Thyroid gland (tissue), 4 donors: ENCODE data around the gene TAF1B.

Experiments used
- POLR2A ChIP-seq, 2 donors: fragments of 450-650 bp; IDR thresholded peaks; one replicate each; pipeline ENCODE4 v1.6.1; 2017; ENCODE audit warnings: antibody characterized with exemption in 2 of 2, mild to moderate bottlenecking in 2 of 2, moderate library complexity in 1 of 2
- TF ChIP-seq, protein P1 (sequence below), 6 experiments: fragments of 200-600 bp in 3 of 6; fragments of 450-650 bp in 3 of 6; sonication (generic) in 3 of 6; IDR thresholded peaks; one replicate each; pipeline ENCODE4 v1.5.1; 2016 to 2019; ENCODE audit warnings: antibody characterized with exemption in 6 of 6, mild to moderate bottlenecking in 2 of 6, inconsistent platforms in 1 of 6, moderate library complexity in 1 of 6

GRCh38 chr2:9815076-9815475, 28.2 kb upstream of the TAF1B start:
- TF ChIP-seq, protein P1, sequence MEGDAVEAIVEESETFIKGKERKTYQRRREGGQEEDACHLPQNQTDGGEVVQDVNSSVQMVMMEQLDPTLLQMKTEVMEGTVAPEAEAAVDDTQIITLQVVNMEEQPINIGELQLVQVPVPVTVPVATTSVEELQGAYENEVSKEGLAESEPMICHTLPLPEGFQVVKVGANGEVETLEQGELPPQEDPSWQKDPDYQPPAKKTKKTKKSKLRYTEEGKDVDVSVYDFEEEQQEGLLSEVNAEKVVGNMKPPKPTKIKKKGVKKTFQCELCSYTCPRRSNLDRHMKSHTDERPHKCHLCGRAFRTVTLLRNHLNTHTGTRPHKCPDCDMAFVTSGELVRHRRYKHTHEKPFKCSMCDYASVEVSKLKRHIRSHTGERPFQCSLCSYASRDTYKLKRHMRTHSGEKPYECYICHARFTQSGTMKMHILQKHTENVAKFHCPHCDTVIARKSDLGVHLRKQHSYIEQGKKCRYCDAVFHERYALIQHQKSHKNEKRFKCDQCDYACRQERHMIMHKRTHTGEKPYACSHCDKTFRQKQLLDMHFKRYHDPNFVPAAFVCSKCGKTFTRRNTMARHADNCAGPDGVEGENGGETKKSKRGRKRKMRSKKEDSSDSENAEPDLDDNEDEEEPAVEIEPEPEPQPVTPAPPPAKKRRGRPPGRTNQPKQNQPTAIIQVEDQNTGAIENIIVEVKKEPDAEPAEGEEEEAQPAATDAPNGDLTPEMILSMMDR (IDR thresholded peaks at IDR 0.05): no peak
- no peak for TF ChIP-seq POLR2A (IDR thresholded peaks at IDR 0.05)
